Thyroid gland (tissue), 4 donors: ENCODE data around the gene CDCA4. TPM values are rescaled to one million over a fixed set of nuclear protein-coding genes. Genes with fewer than 3 reads are reported as not detected.

Source experiments
- DNase-seq, 2 donors: peaks; one replicate each; pipeline ENCODE4 v3.0.0-alpha.2; 2019
- H3K27ac ChIP-seq, 3 donors: fragments of 200-600 bp; sonication (generic); 1 replicate in 2 of 3; 2 replicates in 1 of 3; pipeline ENCODE4 v1.5.1; 2016 to 2019; ENCODE audit warnings: mild to moderate bottlenecking in 1 of 3, moderate library complexity in 1 of 3
- H3K27me3 ChIP-seq: fragments of 200-600 bp; sonication (generic); one replicate; pipeline ENCODE4 v1.5.1; 2019
- H3K36me3 ChIP-seq, 2 donors: fragments of 200-600 bp; sonication (generic); one replicate each; pipeline ENCODE4 v1.5.1; 2016 to 2019
- H3K4me1 ChIP-seq, 2 donors: fragments of 200-600 bp; sonication (generic); one replicate each; pipeline ENCODE4 v1.5.1; 2017 to 2019
- H3K4me3 ChIP-seq, 3 donors: fragments of 200-600 bp; sonication (generic); replicated peaks in 1 of 3; 1 replicate in 2 of 3; 2 replicates in 1 of 3; pipeline ENCODE4 v1.5.1; 2016; ENCODE audit warnings: mild to moderate bottlenecking in 1 of 3
- H3K9me3 ChIP-seq: fragments of 200-600 bp; sonication (generic); one replicate; pipeline ENCODE4 v1.5.1; 2017
- CTCF ChIP-seq, 6 experiments: fragments of 200-600 bp in 3 of 6; fragments of 450-650 bp in 3 of 6; sonication (generic) in 3 of 6; IDR thresholded peaks; one replicate each; pipeline ENCODE4 v1.5.1; 2016 to 2019; ENCODE audit warnings: antibody characterized with exemption in 6 of 6, mild to moderate bottlenecking in 2 of 6, inconsistent platforms in 1 of 6, moderate library complexity in 1 of 6
- POLR2A ChIP-seq, 2 donors: fragments of 450-650 bp; IDR thresholded peaks; one replicate each; pipeline ENCODE4 v1.6.1; 2017; ENCODE audit warnings: antibody characterized with exemption in 2 of 2, mild to moderate bottlenecking in 2 of 2, moderate library complexity in 1 of 2
- WGBS, 2 donors: methylation state at CpG; one replicate each; pipeline ENCODE4 v1.1.5; 2017; 5-methylcytosine and 5-hydroxymethylcytosine counted together
- intact Hi-C: fragments of 100-400 bp; cut with DNase I; formaldehyde crosslinking; loops from one replicate; pipeline ENCODE4 v1.15.1; 2023
- total RNA-seq, 4 donors: library from RNA; depleted of rRNA; stranded (reverse); fragments of >200 nt; gene quantifications; one replicate each; pipeline ENCODE4 v1.2.3, GENCODE V29; 2016

The CDCA4 gene
- total RNA-seq, 4 donors from 2014 or later = 5.8 to 8.1 (median 7.3) TPM

- no peaks in the 10 kb centered on the region for H3K4me1 ChIP-seq
- peaks cover 37 to 39% of the 10 kb centered on the region in 2 donors for H3K36me3 ChIP-seq
- no peaks in the 10 kb centered on the region for H3K9me3 ChIP-seq
- H3K27ac ChIP-seq = no peak overlapping the region
- DNase-seq = no peak
- no peaks in the 10 kb centered on the region for H3K27me3 ChIP-seq
- intact Hi-C loops = no loop called here
- TF ChIP-seq POLR2A (IDR thresholded peaks at IDR 0.05) (no peak), CTCF (IDR thresholded peaks at IDR 0.05) (no peak)
- WGBS, 2 donors = 75 to 98% methylated on average over 1 to 5 of the region's 5 CpGs
- H3K4me3 ChIP-seq = no peak overlapping the region
Observed at GRCh38 chr14:104996032-104996431, 24.9 kb downstream of the CDCA4 start.

GRCh38 chr14:104994978-104995377 lies 25.9 kb downstream of the CDCA4 start:
- TF ChIP-seq POLR2A (IDR thresholded peaks at IDR 0.05) (no peak), CTCF (IDR thresholded peaks at IDR 0.05) (no peak)
- intact Hi-C loops = no loop called here
- DNase-seq = no peak
- 85 to 97% methylated on average over 4 to 6 of the region's 6 CpGs for WGBS, 2 donors
- no peak overlapping the region for H3K27ac ChIP-seq
- no peaks in the 10 kb centered on the region for H3K4me1 ChIP-seq
- peaks cover 37 to 39% of the 10 kb centered on the region in 2 donors for H3K36me3 ChIP-seq
- no peaks in the 10 kb centered on the region for H3K27me3 ChIP-seq
- H3K4me3 ChIP-seq = no peak overlapping the region
- no peaks in the 10 kb centered on the region for H3K9me3 ChIP-seq

GRCh38 chr14:104993808-104994591 lies 26.9 kb downstream of the CDCA4 start:
- Histone ChIP-seq H3K4me3 (no peak overlapping the region), H3K27me3 (no peaks in the 10 kb centered on the region), H3K9me3 (no peaks in the 10 kb centered on the region), H3K4me1 (no peaks in the 10 kb centered on the region), H3K36me3 (peaks cover 37 to 39% of the 10 kb centered on the region in 2 donors), H3K27ac (no peak overlapping the region)
- intact Hi-C loops = no loop called here
- 87 to 94% methylated on average over 19 to 20 of the region's 22 CpGs for WGBS, 2 donors
- no peak for TF ChIP-seq CTCF (IDR thresholded peaks at IDR 0.05)
- TF ChIP-seq POLR2A (IDR thresholded peaks at IDR 0.05) = no peak
- DNase-seq = no peak

- DNase-seq = no peak
- H3K27ac ChIP-seq = no peak overlapping the region
- H3K4me3 ChIP-seq = no peak overlapping the region
- intact Hi-C loops = no loop called here
- WGBS, 2 donors = 94 to 95% methylated on average over 12 of the region's 12 CpGs
- no peaks in the 10 kb centered on the region for H3K4me1 ChIP-seq
- H3K27me3 ChIP-seq = no peaks in the 10 kb centered on the region
- no peaks in the 10 kb centered on the region for H3K9me3 ChIP-seq
- TF ChIP-seq CTCF (IDR thresholded peaks at IDR 0.05) (no peak), POLR2A (IDR thresholded peaks at IDR 0.05) (no peak)
- H3K36me3 ChIP-seq = peaks cover 37 to 39% of the 10 kb centered on the region in 2 donors
Observed at GRCh38 chr14:104993306-104993705, 27.6 kb downstream of the CDCA4 start.

GRCh38 chr14:104992501-104992900 lies 28.4 kb downstream of the CDCA4 start:
- intact Hi-C loops = no loop called here
- no peak for TF ChIP-seq CTCF (IDR thresholded peaks at IDR 0.05)
- no peaks in the 10 kb centered on the region for H3K27me3 ChIP-seq
- DNase-seq = no peak
- no peaks in the 10 kb centered on the region for H3K4me1 ChIP-seq
- WGBS, 2 donors = 95 to 96% methylated on average over 11 of the region's 11 CpGs
- no peak overlapping the region for H3K27ac ChIP-seq
- H3K9me3 ChIP-seq = no peaks in the 10 kb centered on the region
- H3K4me3 ChIP-seq = no peak overlapping the region
- peaks cover 37 to 39% of the 10 kb centered on the region in 2 donors for H3K36me3 ChIP-seq
